GM10248 (cell line): Measurements from ENCODE around the gene GALNT14.

Source experiments
- CTCF ChIA-PET: fragments of 300-600 bp; sonication (Branson Sonifier 250); formaldehyde crosslinking; extraction: SDS; loops from one replicate; lab custom pipeline; 2021; ENCODE audit warnings: antibody characterized with exemption; lab: Yijun Ruan, JAX
- POLR2A ChIA-PET: fragments of 350-650 bp; sonication (Branson Sonifier 250); formaldehyde crosslinking; extraction: SDS; loops from one replicate; lab custom pipeline; 2020; ENCODE audit warnings: antibody characterized with exemption; lab: Yijun Ruan, JAX
- DNase-seq: peaks from one replicate; pipeline ENCODE4 v3.0.0; 2012; ENCODE audit errors: extremely low spot score
- CTCF ChIP-seq: IDR thresholded peaks from 2 replicates; pipeline ENCODE4 v1.5.1; 2012; ENCODE audit warnings: mild to moderate bottlenecking, low read depth; ENCODE audit errors: extremely low read depth, missing control alignments, control extremely low read depth

The GALNT14 gene

GRCh38 chr2:30971231-30972025, 166.8 kb downstream of the GALNT14 start:
- ChIA-PET CTCF (no interaction called here), POLR2A (no interaction called here)
- no peak for TF ChIP-seq CTCF
- no peak for DNase-seq

GRCh38 chr2:30968660-30969397, 169.4 kb downstream of the GALNT14 start:
- CTCF ChIA-PET: no interaction called here
- no peak for TF ChIP-seq CTCF
- POLR2A ChIA-PET: no interaction called here
- no peak for DNase-seq

- DNase-seq: no peak
- CTCF ChIA-PET: no interaction called here
- TF ChIP-seq CTCF: no peak
Measured at GRCh38 chr2:30966786-30967185, 171.5 kb downstream of the GALNT14 start.

GRCh38 chr2:30965022-30965531, 173.2 kb downstream of the GALNT14 start:
- POLR2A ChIA-PET: no interaction called here
- DNase-seq: no peak
- no peak for TF ChIP-seq CTCF
- CTCF ChIA-PET: interaction anchor here (1.4 kb wide), 1 partner anchor 25 kb away, joined by 3 read pairs; no protein-coding TSS in a partner anchor

More at GRCh38 chr2:30966786-30967185, 171.5 kb downstream of the GALNT14 start:
- POLR2A ChIA-PET: no interaction called here

GRCh38 chr2:30964334-30965005, 173.8 kb downstream of the GALNT14 start:
- ChIA-PET CTCF (interaction anchor here (1.4 kb wide), 1 partner anchor 26 kb away, joined by 3 read pairs; no protein-coding TSS in a partner anchor), POLR2A (no interaction called here)
- no peak for TF ChIP-seq CTCF
- no peak for DNase-seq

GRCh38 chr2:30963184-30963583, 175.1 kb downstream of the GALNT14 start:
- POLR2A ChIA-PET: no interaction called here
- no peak for DNase-seq
- no peak for TF ChIP-seq CTCF
- CTCF ChIA-PET: interaction anchor here (1.2 kb wide), 1 partner anchor 35 kb away, joined by 3 read pairs; no protein-coding TSS in a partner anchor
